GM12873 (cell line): ENCODE data around the gene TPP1.

Experiments used
- CTCF ChIP-seq: IDR thresholded peaks from 2 replicates; pipeline ENCODE4 v1.5.1; 2012; ENCODE audit warnings: low read depth, mild to moderate bottlenecking, moderate library complexity, low read length, control low read depth; ENCODE audit not compliant: insufficient read depth; ENCODE audit errors: missing control alignments

The TPP1 gene

GRCh38 chr11:6588018-6588417 is 31.2 kb downstream of the TPP1 start:
- TF ChIP-seq CTCF: no peak

- TF ChIP-seq CTCF: no peak
These were observed 31.8 kb downstream of the TPP1 start for GRCh38 chr11:6587360-6587953.

GRCh38 chr11:6586434-6587359 is 32.5 kb downstream of the TPP1 start:
- no peak for TF ChIP-seq CTCF

- TF ChIP-seq CTCF: no peak
These were observed 34.7 kb downstream of the TPP1 start for GRCh38 chr11:6584528-6584927.

- TF ChIP-seq CTCF: no peak
These were observed 35.6 kb downstream of the TPP1 start for GRCh38 chr11:6583584-6583983.

- no peak for TF ChIP-seq CTCF
These were observed 39.5 kb downstream of the TPP1 start for GRCh38 chr11:6579681-6580080.

DNA sequence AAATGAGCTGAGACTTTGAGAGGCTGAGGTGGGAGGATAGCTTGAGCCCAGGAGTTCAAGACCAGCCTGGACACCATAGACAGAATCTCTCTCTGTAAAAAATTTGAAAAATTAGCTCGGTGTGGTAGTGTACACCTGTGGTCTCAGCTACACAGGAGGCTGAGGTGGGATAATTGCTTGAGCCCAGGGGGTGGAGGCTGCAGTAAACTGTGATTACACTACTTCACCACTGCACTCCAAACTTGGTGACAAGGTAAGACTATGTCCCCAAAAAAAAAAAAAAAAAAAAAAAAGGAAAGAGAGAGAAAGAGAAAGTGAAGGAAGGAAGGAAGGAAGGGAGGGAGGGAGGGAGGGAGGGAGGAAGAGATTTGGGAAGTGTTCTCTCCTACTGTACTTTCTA is 41.1 kb downstream of the TPP1 start:
- no peak for TF ChIP-seq CTCF
